Fibroblast of peridontal ligament (primary cell): ENCODE results near the gene NYAP2.

Source experiments
- DNase-seq: peaks from one replicate; pipeline ENCODE4 v3.0.0-alpha.2; 2010; ENCODE audit errors: extremely low read depth

The NYAP2 gene

GRCh38 chr2:225484751-225485150 is 85.2 kb downstream of the NYAP2 start:
- no peak for DNase-seq

- no peak for DNase-seq
Observed at GRCh38 chr2:225486236-225486635, 86.7 kb downstream of the NYAP2 start.

GRCh38 chr2:225487878-225488416 is 88.4 kb downstream of the NYAP2 start:
- DNase-seq, result no peak

- no peak for DNase-seq
Observed at GRCh38 chr2:225488743-225489142, 89.2 kb downstream of the NYAP2 start.

GRCh38 chr2:225493420-225494099 is 94.0 kb downstream of the NYAP2 start:
- no peak for DNase-seq

- DNase-seq, result no peak
Observed at GRCh38 chr2:225494100-225494459, 94.6 kb downstream of the NYAP2 start.

- DNase-seq, result no peak
Observed at GRCh38 chr2:225495706-225496105, 96.2 kb downstream of the NYAP2 start.

GRCh38 chr2:225496568-225496967 is 97.1 kb downstream of the NYAP2 start:
- DNase-seq, result no peak

- DNase-seq, result no peak
Observed at GRCh38 chr2:225497166-225497565, 97.7 kb downstream of the NYAP2 start.

- no peak for DNase-seq
Observed at GRCh38 chr2:225501022-225501421, 101.5 kb downstream of the NYAP2 start.

- no peak for DNase-seq
Observed at GRCh38 chr2:225502971-225503370, 103.5 kb downstream of the NYAP2 start.

- DNase-seq, result no peak
Observed at GRCh38 chr2:225510796-225511195, 111.3 kb downstream of the NYAP2 start.

GRCh38 chr2:225512469-225512868 is 113.0 kb downstream of the NYAP2 start:
- no peak for DNase-seq

GRCh38 chr2:225512876-225513540 is 113.5 kb downstream of the NYAP2 start:
- DNase-seq, result peak; percentile 30

GRCh38 chr2:225515033-225515432 is 115.5 kb downstream of the NYAP2 start:
- no peak for DNase-seq

GRCh38 chr2:225526760-225527390 is 127.4 kb downstream of the NYAP2 start:
- no peak for DNase-seq

GRCh38 chr2:225531559-225531958 is 132.0 kb downstream of the NYAP2 start:
- DNase-seq, result no peak

GRCh38 chr2:225532096-225532495 is 132.6 kb downstream of the NYAP2 start:
- no peak for DNase-seq

GRCh38 chr2:225534037-225534436 is 134.5 kb downstream of the NYAP2 start:
- no peak for DNase-seq

GRCh38 chr2:225534697-225535096 is 135.2 kb downstream of the NYAP2 start:
- no peak for DNase-seq

- no peak for DNase-seq
Observed at GRCh38 chr2:225536036-225536435, 136.5 kb downstream of the NYAP2 start.

- DNase-seq, result no peak
Observed at GRCh38 chr2:225543626-225544025, 144.1 kb downstream of the NYAP2 start.

- DNase-seq, result peak; percentile 5
Observed at GRCh38 chr2:225556461-225556860, 157.0 kb downstream of the NYAP2 start.
